ENCODE results near the gene KCNQ2. TPM values are rescaled to one million over a fixed set of nuclear protein-coding genes. Genes with fewer than 3 reads are reported as not detected.

KCNQ2 gene
- total and polyA plus RNA-seq, 3 donors from 2014 or later = 36.2 to 60.9 (median 49.2) TPM

GRCh38 chr20:63495741-63496595 is 23.5 kb upstream of the KCNQ2 start:
- no peaks in the 10 kb centered on the region for H3K36me3 ChIP-seq (ENCODE audit: low read depth, missing control alignments)
- intact Hi-C loops (cut with DNase I; ENCODE audit: low total_unique reads) = no loop called here
- no peaks in the 10 kb centered on the region for H3K9me3 ChIP-seq
- H3K27me3 ChIP-seq = no peaks in the 10 kb centered on the region
- no peak overlapping the region for H3K4me3 ChIP-seq
- TF ChIP-seq CTCF (IDR thresholded peaks at IDR 0.05) (peak; percentile 79 to 88 (median 80)), POLR2A (IDR thresholded peaks at IDR 0.05) (no peak)
- whole genome bisulfite sequencing, 2 donors = 29 to 55% methylated on average over 15 to 48 of the region's 48 CpGs
- H3K4me1 ChIP-seq = no peaks in the 10 kb centered on the region
- no peak overlapping the region for H3K27ac ChIP-seq
- peak; percentile 72 for DNase-seq

GRCh38 chr20:63495167-63495720 is 22.8 kb upstream of the KCNQ2 start:
- Histone ChIP-seq H3K27ac (no peak overlapping the region), H3K9me3 (no peaks in the 10 kb centered on the region), H3K36me3 (ENCODE audit: low read depth, missing control alignments) (no peaks in the 10 kb centered on the region), H3K27me3 (no peaks in the 10 kb centered on the region), H3K4me3 (no peak overlapping the region), H3K4me1 (no peaks in the 10 kb centered on the region)
- 75 to 100% methylated on average over 2 to 8 of the region's 8 CpGs for WGBS, 2 donors
- intact Hi-C loops (cut with DNase I; ENCODE audit: low total_unique reads) = no loop called here
- no peak for DNase-seq
- TF ChIP-seq POLR2A (IDR thresholded peaks at IDR 0.05) = no peak
- TF ChIP-seq CTCF (IDR thresholded peaks at IDR 0.05) = no peak

GRCh38 chr20:63494420-63495166 is 22.1 kb upstream of the KCNQ2 start:
- H3K4me1 ChIP-seq = no peaks in the 10 kb centered on the region
- 87 to 88% methylated on average over 34 to 51 of the region's 51 CpGs for WGBS, 2 donors
- TF ChIP-seq CTCF (IDR thresholded peaks at IDR 0.05) (no peak), POLR2A (IDR thresholded peaks at IDR 0.05) (no peak)
- no peak overlapping the region for H3K4me3 ChIP-seq
- intact Hi-C loops (cut with DNase I; ENCODE audit: low total_unique reads) = no loop called here
- no peak for DNase-seq
- H3K27ac ChIP-seq = no peak overlapping the region
- H3K27me3 ChIP-seq = no peaks in the 10 kb centered on the region
- H3K36me3 ChIP-seq (ENCODE audit: low read depth, missing control alignments) = no peaks in the 10 kb centered on the region
- H3K9me3 ChIP-seq = no peaks in the 10 kb centered on the region

- no peaks in the 10 kb centered on the region for H3K36me3 ChIP-seq (ENCODE audit: low read depth, missing control alignments)
These were observed 21.6 kb upstream of the KCNQ2 start for GRCh38 chr20:63494084-63494419.

More at GRCh38 chr20:63494084-63494419, 21.6 kb upstream of the KCNQ2 start:
- Histone ChIP-seq H3K9me3 (no peaks in the 10 kb centered on the region), H3K27me3 (no peaks in the 10 kb centered on the region), H3K4me3 (no peak overlapping the region), H3K27ac (no peak overlapping the region), H3K4me1 (no peaks in the 10 kb centered on the region)
- intact Hi-C loops (cut with DNase I; ENCODE audit: low total_unique reads) = no loop called here
- TF ChIP-seq CTCF (IDR thresholded peaks at IDR 0.05) (no peak), POLR2A (IDR thresholded peaks at IDR 0.05) (no peak)
- 80 to 86% methylated on average over 1 to 7 of the region's 7 CpGs for WGBS, 2 donors
- no peak for DNase-seq

Measured in testis (tissue), 3 donors.